Right cardiac atrium (tissue), 5 donors: Measurements from ENCODE around the gene EXOC3L1. TPM values are rescaled to one million over a fixed set of nuclear protein-coding genes. Genes with fewer than 3 reads are reported as not detected.

ENCODE experiments used
- ATAC-seq, 2 donors: fragments of 200-7000 bp; cut with Tn5 transposase; one replicate each; pipeline versions ENCODE4 v1.8.0 to v1.9.1; 2020; ENCODE audit warnings: moderate library complexity in 2 of 2, mild to moderate bottlenecking in 1 of 2
- DNase-seq, 3 donors: peaks; one replicate each; pipeline ENCODE4 v3.0.0-alpha.2; 2020
- H3K27ac ChIP-seq: one replicate; pipeline ENCODE4 v1.5.1; 2013; ENCODE audit warnings: mild to moderate bottlenecking, low read length, control low read depth, moderate library complexity
- H3K27me3 ChIP-seq: one replicate; pipeline ENCODE4 v1.6.1; 2013; ENCODE audit not compliant: control insufficient read depth, insufficient read depth
- H3K4me1 ChIP-seq: one replicate; pipeline ENCODE4 v1.6.1; 2013; ENCODE audit warnings: low read length; ENCODE audit not compliant: control insufficient read depth, insufficient read depth
- H3K4me3 ChIP-seq: one replicate; pipeline ENCODE4 v1.5.1; 2013; ENCODE audit warnings: low read length, control low read depth
- H3K9me3 ChIP-seq: one replicate; pipeline ENCODE4 v1.6.1; 2013; ENCODE audit warnings: low read length; ENCODE audit not compliant: control insufficient read depth
- WGBS: extraction: QIAGEN DNeasy Blood & Tissue Kit; methylation state at CpG from one replicate; pipeline ENCODE4 v1.1.7; 2013; 5-methylcytosine and 5-hydroxymethylcytosine counted together
- intact Hi-C, 4 donors: fragments of 100-400 bp; cut with DNase I; formaldehyde crosslinking; loops; one replicate each; pipeline versions ENCODE4 v1.11.0 to v1.14.0; 2022 to 2023
- microRNA-seq, 2 donors: library from miRNA; unstranded; fragments of <30 nt; microRNA quantifications; one replicate each; pipeline ENCODE4 v1.2.0, GENCODE V29; 2020 to 2021
- polyA plus RNA-seq: library from polyadenylated mRNA; stranded (reverse); fragments of 200-250 nt; gene quantifications from one replicate; pipeline ENCODE4 v1.2.3, GENCODE V29; 2013
- total RNA-seq, 4 donors: library from RNA; stranded (reverse); fragmentation: NEBNext Ultra II Directional; extraction: Animal tissue kit (Norgen Biotek cat#: 25700); gene quantifications; one replicate each; pipeline ENCODE4 v1.2.1, GENCODE V29; 2021
- donor health status: healthy with polysubstance abuse.
- donor health status: DM: no; HTN: yes; CAD: no.
- donor health status: DM: no; HTN: no; CAD: no.
- donor health status: DM: no; HTN: yes; CAD: no; lungs with severe emphysema.
- donor health status: DM: yes; HTN: yes; CAD: no.

The EXOC3L1 gene
- total and polyA plus RNA-seq, 5 donors: 1.3 to 3.2 (median 2.4) TPM

GRCh38 chr16:67137605-67138004 is 52.3 kb downstream of the EXOC3L1 start:
- no peak overlapping the region for H3K4me3 ChIP-seq
- DNase-seq (no peak), ATAC-seq (no peak)
- no peaks in the 10 kb centered on the region for H3K27me3 ChIP-seq
- no peak overlapping the region for H3K27ac ChIP-seq
- WGBS: 46% methylated on average over 3 of the region's 3 CpGs
- H3K9me3 ChIP-seq: no peaks in the 10 kb centered on the region
- no peaks in the 10 kb centered on the region for H3K4me1 ChIP-seq
- intact Hi-C loops: no loop called here

Small RNAs within 50 kb of the gene (microRNA-seq; reads per million reads assigned to microRNA genes)
- gene MIR328: 64.8 to 212 reads per million in 2 donors

Other genes with a start within 250 kb of the EXOC3L1 start
- 1 to 10 TPM in 2 of 4 donors, under 1 TPM in 2; 0.88 to 1.3 (median 0.98) TPM for gene CES3, start 228.9 kb downstream of the EXOC3L1 start, total RNA-seq
- gene CES3, start 228.9 kb downstream of the EXOC3L1 start, polyA plus RNA-seq: 0.48 TPM
- 10 to 100 TPM; 11.1 to 21.5 (median 12.1) TPM for gene CES4A, start 201.5 kb downstream of the EXOC3L1 start, total RNA-seq
- 10.3 TPM for gene CES4A, start 201.5 kb downstream of the EXOC3L1 start, polyA plus RNA-seq
- 10 to 100 TPM; 23.7 to 39.3 (median 29.6) TPM for gene CBFB, start 161.0 kb downstream of the EXOC3L1 start, total RNA-seq
- gene CBFB, start 161.0 kb downstream of the EXOC3L1 start, polyA plus RNA-seq: 15.7 TPM
- 10 to 100 TPM; 11.4 to 11.8 (median 11.6) TPM for gene PHAF1, start 80.2 kb downstream of the EXOC3L1 start, total RNA-seq
- 7.1 TPM for gene PHAF1, start 80.2 kb downstream of the EXOC3L1 start, polyA plus RNA-seq
- gene B3GNT9, start 39.1 kb downstream of the EXOC3L1 start, total RNA-seq: 10 to 100 TPM; 17.0 to 19.8 (median 18.7) TPM
- 11.7 TPM for gene B3GNT9, start 39.1 kb downstream of the EXOC3L1 start, polyA plus RNA-seq
- gene TRADD, start 30.2 kb downstream of the EXOC3L1 start, total RNA-seq: 10 to 100 TPM in 2 of 4 donors, 1 to 10 TPM in 2; 9.0 to 11.1 (median 9.8) TPM
- gene TRADD, start 30.2 kb downstream of the EXOC3L1 start, polyA plus RNA-seq: 8.7 TPM
- gene FBXL8, start 30.2 kb downstream of the EXOC3L1 start, total RNA-seq: 10 to 100 TPM in 2 of 4 donors, 1 to 10 TPM in 2; 7.7 to 13.9 (median 9.9) TPM
- 9.8 TPM for gene FBXL8, start 30.2 kb downstream of the EXOC3L1 start, polyA plus RNA-seq
- gene HSF4, start 25.4 kb downstream of the EXOC3L1 start, total RNA-seq: 10 to 100 TPM; 29.7 to 92.2 (median 60.3) TPM
- 36.6 TPM for gene HSF4, start 25.4 kb downstream of the EXOC3L1 start, polyA plus RNA-seq
- gene NOL3, start 19.6 kb downstream of the EXOC3L1 start, total RNA-seq: 100 to 1,000 TPM in 3 of 4 donors, 10 to 100 TPM in 1; 67.5 to 125 (median 107) TPM
- 133 TPM for gene NOL3, start 19.6 kb downstream of the EXOC3L1 start, polyA plus RNA-seq
- 10 to 100 TPM; 16.2 to 22.9 (median 17.2) TPM for gene MATCAP1, start 6.2 kb downstream of the EXOC3L1 start, total RNA-seq
- 14.8 TPM for gene MATCAP1, start 6.2 kb downstream of the EXOC3L1 start, polyA plus RNA-seq
- 10 to 100 TPM; 36.4 to 42.5 (median 40.5) TPM for gene E2F4, start 2.0 kb upstream of the EXOC3L1 start, total RNA-seq
- 33.9 TPM for gene E2F4, start 2.0 kb upstream of the EXOC3L1 start, polyA plus RNA-seq
- under 1 TPM; 0.51 to 0.85 (median 0.76) TPM for gene ELMO3, start 9.0 kb upstream of the EXOC3L1 start, total RNA-seq
- gene ELMO3, start 9.0 kb upstream of the EXOC3L1 start, polyA plus RNA-seq: 0.72 TPM
- gene TMEM208, start 37.0 kb upstream of the EXOC3L1 start, total RNA-seq: 10 to 100 TPM; 15.4 to 26.2 (median 17.0) TPM
- gene TMEM208, start 37.0 kb upstream of the EXOC3L1 start, polyA plus RNA-seq: 43.5 TPM
- gene FHOD1, start 57.3 kb upstream of the EXOC3L1 start, total RNA-seq: 10 to 100 TPM; 16.9 to 32.1 (median 19.4) TPM
- 20.5 TPM for gene FHOD1, start 57.3 kb upstream of the EXOC3L1 start, polyA plus RNA-seq
- gene SLC9A5, start 58.8 kb upstream of the EXOC3L1 start, total RNA-seq: 1 to 10 TPM; 2.2 to 2.9 (median 2.5) TPM
- 1.9 TPM for gene SLC9A5, start 58.8 kb upstream of the EXOC3L1 start, polyA plus RNA-seq
- 1 to 10 TPM; 2.2 to 2.8 (median 2.5) TPM for gene PLEKHG4, start 89.4 kb upstream of the EXOC3L1 start, total RNA-seq
- gene PLEKHG4, start 89.4 kb upstream of the EXOC3L1 start, polyA plus RNA-seq: 2.2 TPM
- gene KCTD19, start 136.6 kb upstream of the EXOC3L1 start, total RNA-seq: under 1 TPM in 1 of 4 donors, not detected in 3; 0.06 TPM
- gene KCTD19, start 136.6 kb upstream of the EXOC3L1 start, polyA plus RNA-seq: 0.07 TPM
- gene LRRC36, start 136.7 kb upstream of the EXOC3L1 start, total RNA-seq: under 1 TPM; 0.11 to 0.42 (median 0.29) TPM
- gene LRRC36, start 136.7 kb upstream of the EXOC3L1 start, polyA plus RNA-seq: 0.36 TPM
- 100 to 1,000 TPM in 1 of 4 donors, 10 to 100 TPM in 3; 21.9 to 183 (median 33.4) TPM for gene TPPP3, start 203.4 kb upstream of the EXOC3L1 start, total RNA-seq
- 64.6 TPM for gene TPPP3, start 203.4 kb upstream of the EXOC3L1 start, polyA plus RNA-seq
- 10 to 100 TPM in 1 of 4 donors, 1 to 10 TPM in 3; 6.4 to 10.4 (median 6.4) TPM for gene ZDHHC1, start 226.3 kb upstream of the EXOC3L1 start, total RNA-seq
- gene ZDHHC1, start 226.3 kb upstream of the EXOC3L1 start, polyA plus RNA-seq: 5.2 TPM
- 1 to 10 TPM in 1 of 4 donors, under 1 TPM in 3; 0.42 to 1.6 (median 0.64) TPM for gene HSD11B2, start 241.0 kb upstream of the EXOC3L1 start, total RNA-seq
- gene HSD11B2, start 241.0 kb upstream of the EXOC3L1 start, polyA plus RNA-seq: 0.38 TPM